AG04449 (cell line): Measurements from ENCODE around the gene SDK1.

Experiments
- CTCF ChIA-PET: fragments of 350-600 bp; formaldehyde crosslinking; extraction: SDS; loops from one replicate; lab custom pipeline; 2021; ENCODE audit warnings: antibody characterized with exemption; lab: Yijun Ruan, JAX
- POLR2A ChIA-PET: fragments of 400-600, 350-600 bp; formaldehyde crosslinking; extraction: SDS; loops from one replicate; lab custom pipeline; 2020; ENCODE audit warnings: antibody characterized with exemption, inconsistent platforms; lab: Yijun Ruan, JAX
- DNase-seq: peaks from one replicate; pipeline ENCODE4 v3.0.0-alpha.2; 2010; ENCODE audit warnings: low read depth, low spot score
- H3K4me3 ChIP-seq: 2 replicates; pipeline ENCODE4 v1.5.1; 2011; ENCODE audit warnings: low read depth, mild to moderate bottlenecking, control low read depth, low read length
- CTCF ChIP-seq: IDR thresholded peaks from one replicate; pipeline ENCODE4 v1.5.1; 2011; ENCODE audit warnings: mild to moderate bottlenecking, moderate library complexity, low read length, control low read depth, inconsistent platforms; ENCODE audit not compliant: insufficient read depth; ENCODE audit errors: missing control alignments

Gene SDK1

GRCh38 chr7:3439333-3440030 lies 138.4 kb downstream of the SDK1 start:
- ChIA-PET POLR2A (no interaction called here), CTCF (no interaction called here)
- TF ChIP-seq CTCF: no peak
- H3K4me3 ChIP-seq: no peak overlapping the region
- DNase-seq: peak; percentile 72

GRCh38 chr7:3440509-3440908 lies 139.5 kb downstream of the SDK1 start:
- no peak for TF ChIP-seq CTCF
- no peak overlapping the region for H3K4me3 ChIP-seq
- ChIA-PET CTCF (no interaction called here), POLR2A (no interaction called here)
- no peak for DNase-seq

GRCh38 chr7:3443716-3444115 lies 142.7 kb downstream of the SDK1 start:
- H3K4me3 ChIP-seq: no peak overlapping the region
- TF ChIP-seq CTCF: no peak
- POLR2A ChIA-PET: no interaction called here
- DNase-seq: no peak
- CTCF ChIA-PET: no interaction called here

GRCh38 chr7:3446786-3447185 lies 145.7 kb downstream of the SDK1 start:
- ChIA-PET POLR2A (no interaction called here), CTCF (no interaction called here)
- no peak overlapping the region for H3K4me3 ChIP-seq
- TF ChIP-seq CTCF: no peak
- no peak for DNase-seq

GRCh38 chr7:3451701-3452100 lies 150.6 kb downstream of the SDK1 start:
- no peak for DNase-seq
- POLR2A ChIA-PET: no interaction called here
- TF ChIP-seq CTCF: no peak
- no peak overlapping the region for H3K4me3 ChIP-seq
- CTCF ChIA-PET: no interaction called here

- no peak overlapping the region for H3K4me3 ChIP-seq
- ChIA-PET POLR2A (no interaction called here), CTCF (no interaction called here)
- no peak for DNase-seq
- no peak for TF ChIP-seq CTCF
Observed at GRCh38 chr7:3453398-3453797, 152.3 kb downstream of the SDK1 start.
